PFSK-1 (cell line): ENCODE results near the gene FBXW11.

Source experiments
- FOXP2 ChIP-seq: optimal IDR thresholded peaks from 2 replicates; pipeline ENCODE3; 2011; ENCODE audit warnings: borderline replicate concordance, control low read depth, inconsistent platforms; ENCODE audit not compliant: insufficient read depth; ENCODE audit errors: extremely low read length, extremely low read depth
- POLR2AphosphoS5 ChIP-seq: IDR thresholded peaks from 2 replicates; pipeline ENCODE4 v1.6.1; 2012; ENCODE audit warnings: low read depth, mild to moderate bottlenecking, control low read depth, low read length, moderate library complexity
- REST ChIP-seq, 2 experiments: IDR thresholded peaks; 2 replicates each; pipeline versions ENCODE4 v1.6.1 to v1.8.0; 2011 to 2012; ENCODE audit warnings: low read depth in 2 of 2, low read length in 2 of 2, control low read depth in 1 of 2, inconsistent platforms in 1 of 2, mild to moderate bottlenecking in 1 of 2, moderate library complexity in 1 of 2; ENCODE audit not compliant: insufficient read depth in 1 of 2
- SIN3A ChIP-seq: IDR thresholded peaks from 2 replicates; pipeline ENCODE4 v1.6.1; 2012; ENCODE audit warnings: mild to moderate bottlenecking, low read length, moderate library complexity, borderline replicate concordance; ENCODE audit not compliant: insufficient read depth
- TAF1 ChIP-seq: IDR thresholded peaks from 2 replicates; pipeline ENCODE4 v1.6.1; 2012; ENCODE audit warnings: low read length, control low read depth, borderline replicate concordance; ENCODE audit not compliant: insufficient read depth

Gene FBXW11

GRCh38 chr5:171874234-171874633 is 132.2 kb downstream of the FBXW11 start:
- TF ChIP-seq FOXP2 (no peak), SIN3A (no peak), REST (IDR thresholded peaks at IDR 0.05; ENCODE audit: insufficient read depth in 1 of 2, low read depth in 2 of 2, low read length in 2 of 2) (no peak), POLR2AphosphoS5 (no peak)

- TF ChIP-seq FOXP2 (no peak), SIN3A (no peak), REST (IDR thresholded peaks at IDR 0.05; ENCODE audit: insufficient read depth in 1 of 2, low read depth in 2 of 2, low read length in 2 of 2) (no peak), TAF1 (no peak), POLR2AphosphoS5 (no peak)
Observed at GRCh38 chr5:171872666-171873065, 133.8 kb downstream of the FBXW11 start.

GRCh38 chr5:171871711-171872110 is 134.7 kb downstream of the FBXW11 start:
- no peak for TF ChIP-seq TAF1
- TF ChIP-seq REST (IDR thresholded peaks at IDR 0.05; ENCODE audit: insufficient read depth in 1 of 2, low read depth in 2 of 2, low read length in 2 of 2) = no peak
- no peak for TF ChIP-seq SIN3A
- TF ChIP-seq POLR2AphosphoS5 = no peak
- TF ChIP-seq FOXP2 = no peak

- TF ChIP-seq POLR2AphosphoS5 = no peak
- no peak for TF ChIP-seq REST (IDR thresholded peaks at IDR 0.05; ENCODE audit: insufficient read depth in 1 of 2, low read depth in 2 of 2, low read length in 2 of 2)
- no peak for TF ChIP-seq SIN3A
Observed at GRCh38 chr5:171869956-171870355, 136.5 kb downstream of the FBXW11 start.

- TF ChIP-seq REST (IDR thresholded peaks at IDR 0.05; ENCODE audit: insufficient read depth in 1 of 2, low read depth in 2 of 2, low read length in 2 of 2) (no peak), FOXP2 (no peak), TAF1 (no peak), SIN3A (no peak), POLR2AphosphoS5 (no peak)
Observed at GRCh38 chr5:171868236-171868635, 138.2 kb downstream of the FBXW11 start.
